Measurements from ENCODE around the gene PCCB. TPM values are rescaled to one million over a fixed set of nuclear protein-coding genes. Genes with fewer than 3 reads are reported as not detected.
"Not testable (repeated sequence)": the region's sequence is repeated elsewhere in the genome, so short reads cannot be mapped to it uniquely, and the experiment has no call there.

PCCB gene
- total RNA-seq, 3 donors from 2014 or later = 31.2 to 40.5 (median 38.5) TPM

GRCh38 chr3:136326316-136326715 is 76.2 kb downstream of the PCCB start:
- Mint-ChIP-seq H3K9me3 (peaks cover 28% of the 10 kb centered on the region), H3K36me3 (ENCODE audit: insufficient read depth) (peaks cover 56% of the 10 kb centered on the region), H3K4me3 (no peak overlapping the region), H3K4me1 (ENCODE audit: low read depth) (no peaks in the 10 kb centered on the region), H3K27me3 (ENCODE audit: low read depth) (no peaks in the 10 kb centered on the region)
- DNase-seq = no peak
- ATAC-seq = no peak

- no peaks in the 10 kb centered on the region for H3K27me3 Mint-ChIP-seq (ENCODE audit: low read depth)
- ATAC-seq (no peak), DNase-seq (no peak)
- H3K4me3 Mint-ChIP-seq = no peak overlapping the region
- peaks cover 1% of the 10 kb centered on the region for H3K4me1 Mint-ChIP-seq (ENCODE audit: low read depth)
- H3K36me3 Mint-ChIP-seq (ENCODE audit: insufficient read depth) = peaks cover 51% of the 10 kb centered on the region
- H3K9me3 Mint-ChIP-seq = peaks cover 18% of the 10 kb centered on the region
Measured at GRCh38 chr3:136327671-136328070, 77.5 kb downstream of the PCCB start.

- no peaks in the 10 kb centered on the region for H3K27me3 Mint-ChIP-seq (ENCODE audit: low read depth)
- H3K9me3 Mint-ChIP-seq = peaks cover under 1% of the 10 kb centered on the region
- no peak for DNase-seq
- ATAC-seq = no peak
- H3K4me3 Mint-ChIP-seq = no peak overlapping the region
- peaks cover 43% of the 10 kb centered on the region for H3K36me3 Mint-ChIP-seq (ENCODE audit: insufficient read depth)
- H3K4me1 Mint-ChIP-seq (ENCODE audit: low read depth) = peaks cover 2% of the 10 kb centered on the region
Measured at GRCh38 chr3:136329593-136329992, 79.5 kb downstream of the PCCB start.

- DNase-seq (no peak), ATAC-seq (no peak)
- Mint-ChIP-seq H3K36me3 (ENCODE audit: insufficient read depth) (peaks cover 44% of the 10 kb centered on the region), H3K4me3 (no peak overlapping the region), H3K4me1 (ENCODE audit: low read depth) (peaks cover 2% of the 10 kb centered on the region), H3K27me3 (ENCODE audit: low read depth) (no peaks in the 10 kb centered on the region), H3K9me3 (no peaks in the 10 kb centered on the region)
Measured at GRCh38 chr3:136330900-136331299, 80.8 kb downstream of the PCCB start.

- no peaks in the 10 kb centered on the region for H3K27me3 Mint-ChIP-seq (ENCODE audit: low read depth)
- H3K9me3 Mint-ChIP-seq = no peaks in the 10 kb centered on the region
- H3K36me3 Mint-ChIP-seq (ENCODE audit: insufficient read depth) = peaks cover 32% of the 10 kb centered on the region
- no peak for DNase-seq
- no peak for ATAC-seq
- H3K4me3 Mint-ChIP-seq = no peak overlapping the region
- H3K4me1 Mint-ChIP-seq (ENCODE audit: low read depth) = peaks cover 2% of the 10 kb centered on the region
Measured at GRCh38 chr3:136332302-136332701, 82.2 kb downstream of the PCCB start.

- Mint-ChIP-seq H3K4me1 (ENCODE audit: low read depth) (peaks cover 2% of the 10 kb centered on the region), H3K27me3 (ENCODE audit: low read depth) (no peaks in the 10 kb centered on the region), H3K9me3 (no peaks in the 10 kb centered on the region), H3K4me3 (no peak overlapping the region), H3K36me3 (ENCODE audit: insufficient read depth) (peaks cover 31% of the 10 kb centered on the region)
- DNase-seq (no peak), ATAC-seq (no peak)
Measured at GRCh38 chr3:136332776-136333175, 82.6 kb downstream of the PCCB start.

- no peak for ATAC-seq
- Mint-ChIP-seq H3K4me3 (no peak overlapping the region), H3K4me1 (ENCODE audit: low read depth) (peaks cover 2% of the 10 kb centered on the region), H3K36me3 (ENCODE audit: insufficient read depth) (peaks cover 28% of the 10 kb centered on the region), H3K27me3 (ENCODE audit: low read depth) (no peaks in the 10 kb centered on the region), H3K9me3 (no peaks in the 10 kb centered on the region)
- DNase-seq = no peak
Measured at GRCh38 chr3:136334209-136334608, 84.1 kb downstream of the PCCB start.

- not testable (repeated sequence) for ATAC-seq; H3K9me3 Mint-ChIP-seq; H3K4me3 Mint-ChIP-seq; H3K27me3 Mint-ChIP-seq (ENCODE audit: low read depth); DNase-seq; H3K4me1 Mint-ChIP-seq (ENCODE audit: low read depth)
- H3K36me3 Mint-ChIP-seq (ENCODE audit: insufficient read depth) = peaks cover 28% of the 10 kb centered on the region
Measured at GRCh38 chr3:136334726-136335125, 84.6 kb downstream of the PCCB start.

- H3K36me3 Mint-ChIP-seq (ENCODE audit: insufficient read depth) = peaks cover 39% of the 10 kb centered on the region
Measured at GRCh38 chr3:136336329-136337100, 86.4 kb downstream of the PCCB start.

GRCh38 chr3:136343446-136343845 is 93.3 kb downstream of the PCCB start:
- peaks cover 28% of the 10 kb centered on the region for H3K36me3 Mint-ChIP-seq (ENCODE audit: insufficient read depth)
- ATAC-seq (no peak), DNase-seq (no peak)
- H3K4me3 Mint-ChIP-seq = no peak overlapping the region
- H3K27me3 Mint-ChIP-seq (ENCODE audit: low read depth) = no peaks in the 10 kb centered on the region
- no peaks in the 10 kb centered on the region for H3K4me1 Mint-ChIP-seq (ENCODE audit: low read depth)
- no peaks in the 10 kb centered on the region for H3K9me3 Mint-ChIP-seq

More at GRCh38 chr3:136336329-136337100, 86.4 kb downstream of the PCCB start:
- no peaks in the 10 kb centered on the region for H3K9me3 Mint-ChIP-seq
- no peak for ATAC-seq
- H3K4me1 Mint-ChIP-seq (ENCODE audit: low read depth) = peaks cover 2% of the 10 kb centered on the region
- H3K4me3 Mint-ChIP-seq = no peak overlapping the region
- H3K27me3 Mint-ChIP-seq (ENCODE audit: low read depth) = no peaks in the 10 kb centered on the region
- no peak for DNase-seq

GRCh38 chr3:136343873-136344555 is 93.9 kb downstream of the PCCB start:
- no peaks in the 10 kb centered on the region for H3K4me1 Mint-ChIP-seq (ENCODE audit: low read depth)
- H3K9me3 Mint-ChIP-seq = no peaks in the 10 kb centered on the region
- H3K27me3 Mint-ChIP-seq (ENCODE audit: low read depth) = no peaks in the 10 kb centered on the region
- H3K36me3 Mint-ChIP-seq (ENCODE audit: insufficient read depth) = peaks cover 28% of the 10 kb centered on the region
- ATAC-seq (no peak), DNase-seq (no peak)
- no peak overlapping the region for H3K4me3 Mint-ChIP-seq

- peaks cover 17% of the 10 kb centered on the region for H3K36me3 Mint-ChIP-seq (ENCODE audit: insufficient read depth)
- no peaks in the 10 kb centered on the region for H3K4me1 Mint-ChIP-seq (ENCODE audit: low read depth)
- no peak for ATAC-seq
Measured at GRCh38 chr3:136346486-136346885, 96.3 kb downstream of the PCCB start.

GRCh38 chr3:136350132-136350531 is 100.0 kb downstream of the PCCB start:
- peaks cover 20% of the 10 kb centered on the region for H3K36me3 Mint-ChIP-seq (ENCODE audit: insufficient read depth)
- no peaks in the 10 kb centered on the region for H3K27me3 Mint-ChIP-seq (ENCODE audit: low read depth)
- H3K4me1 Mint-ChIP-seq (ENCODE audit: low read depth) = peaks cover 2% of the 10 kb centered on the region
- no peak overlapping the region for H3K4me3 Mint-ChIP-seq
- no peak for DNase-seq
- no peak for ATAC-seq
- no peaks in the 10 kb centered on the region for H3K9me3 Mint-ChIP-seq

More at GRCh38 chr3:136346486-136346885, 96.3 kb downstream of the PCCB start:
- Mint-ChIP-seq H3K4me3 (no peak overlapping the region), H3K27me3 (ENCODE audit: low read depth) (no peaks in the 10 kb centered on the region), H3K9me3 (no peaks in the 10 kb centered on the region)
- no peak for DNase-seq

- peaks cover 2% of the 10 kb centered on the region for H3K9me3 Mint-ChIP-seq
- DNase-seq (no peak), ATAC-seq (no peak)
- peaks cover 2% of the 10 kb centered on the region for H3K4me1 Mint-ChIP-seq (ENCODE audit: low read depth)
- no peaks in the 10 kb centered on the region for H3K27me3 Mint-ChIP-seq (ENCODE audit: low read depth)
- H3K4me3 Mint-ChIP-seq = no peak overlapping the region
- H3K36me3 Mint-ChIP-seq (ENCODE audit: insufficient read depth) = peaks cover 23% of the 10 kb centered on the region
Measured at GRCh38 chr3:136350557-136350956, 100.4 kb downstream of the PCCB start.

- no peak overlapping the region for H3K4me3 Mint-ChIP-seq
- ATAC-seq = no peak
- H3K9me3 Mint-ChIP-seq = peaks cover 8% of the 10 kb centered on the region
- peaks cover 2% of the 10 kb centered on the region for H3K4me1 Mint-ChIP-seq (ENCODE audit: low read depth)
- H3K36me3 Mint-ChIP-seq (ENCODE audit: insufficient read depth) = peaks cover 27% of the 10 kb centered on the region
- no peaks in the 10 kb centered on the region for H3K27me3 Mint-ChIP-seq (ENCODE audit: low read depth)
- DNase-seq = no peak
Measured at GRCh38 chr3:136351351-136351750, 101.2 kb downstream of the PCCB start.

Measured in activated T-cell treated with anti-CD3 and anti-CD28 coated beads, Interleukin-2, amount 50 U/mL, for 4 hours (primary cell).